BLaER1 treated with 17β-estradiol and CSF1 and Interleukin-3, amounts not matched to agents 10 nM and 100 nM (cell line): ENCODE measurements around the gene ACOT4.
A peak's percentile ranks its signal among the peaks of the same experiment; 100 is the strongest.

Source experiments
- H3K27ac ChIP-seq, 11 experiments: shearing (Covaris generic); formaldehyde crosslinking; 2 replicates each; pipeline ENCODE4 v1.8.1; 2022
- H3K27me3 ChIP-seq, 11 experiments: shearing (Covaris generic); formaldehyde crosslinking; 2 replicates each; pipeline ENCODE4 v1.8.1; 2022
- H3K36me3 ChIP-seq, 11 experiments: shearing (Covaris generic); formaldehyde crosslinking; 2 replicates each; pipeline ENCODE4 v1.8.1; 2022
- H3K4me1 ChIP-seq, 10 experiments: shearing (Covaris generic); formaldehyde crosslinking; 2 replicates each; pipeline ENCODE4 v1.8.1; 2022
- H3K4me2 ChIP-seq, 11 experiments: shearing (Covaris generic); formaldehyde crosslinking; 2 replicates each; pipeline ENCODE4 v1.8.1; 2022
- H3K4me3 ChIP-seq, 10 experiments: shearing (Covaris generic); formaldehyde crosslinking; 2 replicates each; pipeline ENCODE4 v1.8.1; 2022
- H3K9ac ChIP-seq, 11 experiments: shearing (Covaris generic); formaldehyde crosslinking; 2 replicates each; pipeline ENCODE4 v1.8.1; 2022
- H3K9me3 ChIP-seq, 11 experiments: shearing (Covaris generic); formaldehyde crosslinking; replicated peaks in 1 of 11; 2 replicates each; pipeline ENCODE4 v1.8.1; 2022
- H4K20me1 ChIP-seq, 11 experiments: shearing (Covaris generic); formaldehyde crosslinking; 2 replicates each; pipeline ENCODE4 v1.8.1; 2022
- Cebpa-rat ChIP-seq, 11 experiments: shearing (Covaris generic); IDR thresholded peaks; 2 replicates each; pipeline ENCODE4 v1.8.1; 2022

Gene ACOT4

GRCh38 chr14:73612339-73613045 lies 20.8 kb downstream of the ACOT4 start, which contains the start of gene ACOT6:
TSS of gene ACOT6 (plus strand) at chr14:73612517. CDS start at chr14:73612572, 55 bp downstream.
- peaks cover 27 to 41% (median 36%) of the 10 kb centered on the region in 11 experiments for H3K27me3 ChIP-seq
- no peaks in the 10 kb centered on the region for H3K36me3 ChIP-seq
- H3K4me1 ChIP-seq = peaks cover 0 to 18% (median 6%) of the 10 kb centered on the region in 10 experiments; a peak in 10 of 20 replicates
- H3K9me3 ChIP-seq = peaks cover 0 to 9% (median 6%) of the 10 kb centered on the region in 11 experiments; a peak in 10 of 22 replicates
- H3K4me3 ChIP-seq = peak within 1 kb of the TSS; percentile 57 to 77 (median 66)
- no peak for TF ChIP-seq Cebpa-rat (IDR thresholded peaks at IDR 0.05)
- H3K4me2 ChIP-seq = peak within 1 kb of the TSS; percentile 71 to 94 (median 84)
- no peaks in the 10 kb centered on the region for H4K20me1 ChIP-seq
- H3K9ac ChIP-seq = peak within 1 kb of the TSS; percentile 41 to 76 (median 65); a peak in 20 of 22 replicates
- peak within 1 kb of the TSS in 4 of 11 experiments; percentile 2 to 40 (median 12); a peak in 3 of 22 replicates for H3K27ac ChIP-seq

DNA sequence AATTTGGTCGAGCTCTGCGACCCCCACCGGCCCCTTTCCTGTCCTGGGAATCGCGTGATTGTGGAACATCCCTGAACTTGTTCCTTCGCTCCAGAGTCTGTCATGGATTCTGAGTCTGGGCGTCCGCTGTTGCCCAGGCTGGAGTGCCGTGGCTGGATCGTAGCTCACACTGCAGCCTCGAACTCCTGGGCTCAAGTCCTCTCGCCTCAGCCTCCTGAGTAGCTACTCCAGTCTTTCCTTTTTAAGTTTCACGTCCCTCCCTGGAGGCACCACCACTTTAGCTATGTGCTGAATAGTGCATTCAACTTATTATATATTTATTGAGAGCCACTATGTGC lies 21.3 kb downstream of the ACOT4 start:
- no peaks in the 10 kb centered on the region for H3K36me3 ChIP-seq
- H4K20me1 ChIP-seq = no peaks in the 10 kb centered on the region
- no peak for TF ChIP-seq Cebpa-rat (IDR thresholded peaks at IDR 0.05)
- H3K4me2 ChIP-seq = peak overlapping the region; percentile 71 to 94 (median 84)
- H3K27ac ChIP-seq = peak overlapping the region in 2 of 11 experiments; percentile 6 to 40; a peak in 1 of 22 replicates
- peaks cover 0 to 7% (median 4%) of the 10 kb centered on the region in 11 experiments; a peak in 6 of 22 replicates for H3K9me3 ChIP-seq
- peaks cover 0 to 18% (median 6%) of the 10 kb centered on the region in 10 experiments; a peak in 10 of 20 replicates for H3K4me1 ChIP-seq
- H3K27me3 ChIP-seq = peaks cover 27 to 41% (median 36%) of the 10 kb centered on the region in 11 experiments
- peak overlapping the region; percentile 57 to 77 (median 66) for H3K4me3 ChIP-seq
- H3K9ac ChIP-seq = peak overlapping the region; percentile 41 to 76 (median 65); a peak in 20 of 22 replicates

- TF ChIP-seq Cebpa-rat (IDR thresholded peaks at IDR 0.05) = peak in 1 of 11 experiments; percentile 8; a peak in 1 of 22 replicates
- Histone ChIP-seq H3K9ac (no peak overlapping the region), H3K4me3 (peak overlapping the region in 2 of 10 experiments; percentile 69 to 70; a peak in 4 of 20 replicates), H3K27me3 (peaks cover 27 to 41% (median 36%) of the 10 kb centered on the region in 11 experiments), H3K27ac (no peak overlapping the region), H3K4me2 (peak overlapping the region in 9 of 11 experiments; percentile 71 to 94 (median 84); a peak in 15 of 22 replicates), H4K20me1 (no peaks in the 10 kb centered on the region), H3K9me3 (peaks cover 0 to 7% (median 4%) of the 10 kb centered on the region in 11 experiments; a peak in 5 of 22 replicates), H3K4me1 (peaks cover 0 to 18% (median 6%) of the 10 kb centered on the region in 10 experiments; a peak in 10 of 20 replicates), H3K36me3 (no peaks in the 10 kb centered on the region)
These were observed 21.8 kb downstream of the ACOT4 start for GRCh38 chr14:73613419-73613963.

- Histone ChIP-seq H3K9me3 (no peaks in the 10 kb centered on the region), H3K27me3 (peaks cover 19 to 27% (median 24%) of the 10 kb centered on the region in 11 experiments), H3K4me2 (no peak overlapping the region), H3K4me3 (no peak overlapping the region), H3K27ac (no peak overlapping the region), H4K20me1 (no peaks in the 10 kb centered on the region), H3K4me1 (peaks cover 0 to 16% (median 6%) of the 10 kb centered on the region in 10 experiments; a peak in 10 of 20 replicates), H3K36me3 (no peaks in the 10 kb centered on the region), H3K9ac (no peak overlapping the region)
- no peak for TF ChIP-seq Cebpa-rat (IDR thresholded peaks at IDR 0.05)
These were observed 25.2 kb downstream of the ACOT4 start for GRCh38 chr14:73616831-73617230.

DNA sequence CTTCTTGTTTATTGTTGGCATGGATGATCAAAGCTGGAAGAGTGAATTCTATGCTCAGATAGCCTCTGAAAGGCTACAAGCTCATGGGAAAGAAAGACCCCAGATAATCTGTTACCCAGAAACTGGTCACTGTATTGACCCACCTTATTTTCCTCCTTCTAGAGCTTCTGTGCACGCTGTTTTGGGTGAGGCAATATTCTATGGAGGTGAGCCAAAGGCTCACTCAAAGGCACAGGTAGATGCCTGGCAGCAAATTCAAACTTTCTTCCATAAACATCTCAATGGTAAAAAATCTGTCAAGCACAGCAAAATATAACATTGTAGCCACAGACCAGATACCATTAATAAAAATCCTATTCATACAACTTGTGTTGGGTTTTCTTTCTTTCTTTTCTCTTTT lies 27.9 kb downstream of the ACOT4 start:
- Histone ChIP-seq H3K9me3 (peaks cover 9 to 14% (median 13%) of the 10 kb centered on the region in 11 experiments; a peak in 18 of 22 replicates), H3K4me2 (no peak overlapping the region), H3K36me3 (no peaks in the 10 kb centered on the region), H3K4me3 (no peak overlapping the region), H3K27ac (no peak overlapping the region), H4K20me1 (no peaks in the 10 kb centered on the region), H3K27me3 (no peaks in the 10 kb centered on the region), H3K9ac (no peak overlapping the region), H3K4me1 (peaks cover 5 to 10% (median 7%) of the 10 kb centered on the region in 10 experiments; a peak in 14 of 20 replicates)
- TF ChIP-seq Cebpa-rat (IDR thresholded peaks at IDR 0.05) = no peak

GRCh38 chr14:73620268-73620667 lies 28.6 kb downstream of the ACOT4 start:
- Histone ChIP-seq H3K4me2 (no peak overlapping the region), H3K4me3 (no peak overlapping the region), H3K27me3 (no peaks in the 10 kb centered on the region), H3K27ac (no peak overlapping the region), H3K9ac (no peak overlapping the region), H3K36me3 (no peaks in the 10 kb centered on the region), H3K9me3 (peaks cover 9 to 18% (median 13%) of the 10 kb centered on the region in 11 experiments; a peak in 18 of 22 replicates), H3K4me1 (peaks cover 5 to 10% (median 7%) of the 10 kb centered on the region in 10 experiments; a peak in 14 of 20 replicates), H4K20me1 (no peaks in the 10 kb centered on the region)
- TF ChIP-seq Cebpa-rat (IDR thresholded peaks at IDR 0.05) = no peak

DNA sequence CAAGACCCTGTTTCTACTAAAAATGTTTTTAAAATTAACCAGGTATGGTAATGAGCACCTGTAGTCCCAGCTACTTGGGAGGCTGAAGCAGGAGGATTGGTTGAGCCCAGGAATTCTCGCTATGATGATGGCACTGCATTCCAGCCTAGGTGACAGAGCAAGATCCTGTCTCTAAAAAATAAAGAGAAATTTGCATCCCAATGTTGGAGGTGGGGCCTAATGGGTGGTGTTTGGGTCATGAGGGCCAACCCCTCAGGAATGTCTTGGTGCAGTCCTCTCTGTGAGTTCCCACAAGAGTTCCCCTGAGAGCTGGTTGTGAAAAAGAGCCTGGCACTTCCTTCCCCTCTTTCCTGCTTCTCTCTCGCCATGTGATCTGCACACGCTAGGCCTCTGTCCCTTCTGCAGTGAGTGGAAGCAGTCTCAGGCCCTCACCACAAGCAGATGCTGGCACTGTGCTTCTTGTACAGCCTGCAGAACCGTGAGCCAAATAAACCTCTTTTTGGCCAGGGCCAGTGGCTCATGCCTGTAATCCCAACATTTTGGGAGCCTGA lies 31.9 kb downstream of the ACOT4 start:
- Histone ChIP-seq H3K4me1 (peaks cover 5 to 10% (median 7%) of the 10 kb centered on the region in 10 experiments; a peak in 14 of 20 replicates), H3K4me2 (peak overlapping the region; percentile 1 to 53 (median 34); a peak in 16 of 22 replicates), H3K4me3 (no peak overlapping the region), H3K9me3 (peaks cover 9 to 18% (median 13%) of the 10 kb centered on the region in 11 experiments; a peak in 18 of 22 replicates), H3K27me3 (no peaks in the 10 kb centered on the region), H3K27ac (no peak overlapping the region), H3K9ac (no peak overlapping the region), H3K36me3 (no peaks in the 10 kb centered on the region), H4K20me1 (no peaks in the 10 kb centered on the region)
- TF ChIP-seq Cebpa-rat (IDR thresholded peaks at IDR 0.05) = no peak

- Histone ChIP-seq H3K9ac (no peak overlapping the region), H4K20me1 (no peaks in the 10 kb centered on the region), H3K4me1 (peaks cover 5 to 10% (median 7%) of the 10 kb centered on the region in 10 experiments; a peak in 14 of 20 replicates), H3K27ac (no peak overlapping the region), H3K36me3 (no peaks in the 10 kb centered on the region), H3K9me3 (peaks cover 9 to 18% (median 13%) of the 10 kb centered on the region in 11 experiments; a peak in 18 of 22 replicates), H3K4me3 (no peak overlapping the region), H3K4me2 (no peak overlapping the region), H3K27me3 (no peaks in the 10 kb centered on the region)
- TF ChIP-seq Cebpa-rat (IDR thresholded peaks at IDR 0.05) = no peak
These were observed 34.0 kb downstream of the ACOT4 start for GRCh38 chr14:73625706-73626105.
